GM19467 (cell line): ENCODE results near the gene SPON2.
"Not testable (repeated sequence)": the region's sequence is repeated elsewhere in the genome, so short reads cannot be mapped to it uniquely, and the experiment has no call there.

ENCODE experiments used
- ATAC-seq: cut with Tn5 transposase; IDR thresholded peaks from one replicate; pipeline ENCODE4 v1.9.1; 2021; ENCODE audit warnings: mild to moderate bottlenecking, moderate library complexity; ENCODE audit not compliant: unreplicated experiment

The SPON2 gene

GRCh38 chr4:1152290-1152689 lies 20.1 kb downstream of the SPON2 start:
- ATAC-seq, result no peak

- ATAC-seq, result no peak
Measured at GRCh38 chr4:1151541-1151940, 20.8 kb downstream of the SPON2 start.

- no peak for ATAC-seq
Measured at GRCh38 chr4:1150875-1151274, 21.5 kb downstream of the SPON2 start.

GRCh38 chr4:1139860-1140259 lies 32.5 kb downstream of the SPON2 start:
- no peak for ATAC-seq

- ATAC-seq, result no peak
Measured at GRCh38 chr4:1137850-1138249, 34.5 kb downstream of the SPON2 start.

GRCh38 chr4:1137063-1137776 lies 35.2 kb downstream of the SPON2 start:
- ATAC-seq, result no peak

- ATAC-seq, result no peak
Measured at GRCh38 chr4:1136048-1136447, 36.3 kb downstream of the SPON2 start.

- no peak for ATAC-seq
Measured at GRCh38 chr4:1133033-1133432, 39.4 kb downstream of the SPON2 start.

GRCh38 chr4:1130316-1131186 lies 41.8 kb downstream of the SPON2 start:
- ATAC-seq, result peak; percentile 73

GRCh38 chr4:1126506-1126905 lies 45.9 kb downstream of the SPON2 start:
- ATAC-seq, result no peak

GRCh38 chr4:1125466-1125865 lies 46.9 kb downstream of the SPON2 start:
- not testable (repeated sequence) for ATAC-seq

GRCh38 chr4:1124818-1125217 lies 47.6 kb downstream of the SPON2 start:
- ATAC-seq, result no peak

GRCh38 chr4:1122505-1122904 lies 49.9 kb downstream of the SPON2 start:
- ATAC-seq, result no peak
